Ishikawa (cell line): ENCODE measurements around the gene CEBPG.

ENCODE experiments used
- CEBPB ChIP-seq: IDR thresholded peaks from 2 replicates; pipeline ENCODE4 v1.6.1; 2012
- CREB1 ChIP-seq: IDR thresholded peaks from 2 replicates; pipeline ENCODE4 v1.6.1; 2012; ENCODE audit warnings: low read depth
- EGR1 ChIP-seq: IDR thresholded peaks from 2 replicates; pipeline ENCODE4 v1.6.1; 2012
- EP300 ChIP-seq: IDR thresholded peaks from 2 replicates; pipeline ENCODE4 v1.6.1; 2012; ENCODE audit warnings: borderline replicate concordance
- FOXM1 ChIP-seq: IDR thresholded peaks from 2 replicates; pipeline ENCODE4 v1.6.1; 2012; ENCODE audit warnings: low read depth, borderline replicate concordance
- NFIC ChIP-seq: IDR thresholded peaks from 2 replicates; pipeline ENCODE4 v1.6.1; 2012
- RAD21 ChIP-seq: IDR thresholded peaks from 2 replicates; pipeline ENCODE4 v1.6.1; 2012; ENCODE audit warnings: low read depth
- TAF1 ChIP-seq: IDR thresholded peaks from 2 replicates; pipeline ENCODE4 v1.6.1; 2012; ENCODE audit warnings: low read depth, mild to moderate bottlenecking
- TCF12 ChIP-seq: IDR thresholded peaks from 2 replicates; pipeline ENCODE4 v1.6.1; 2012; ENCODE audit warnings: low read depth
- TEAD4 ChIP-seq: IDR thresholded peaks from 2 replicates; pipeline ENCODE4 v1.6.1; 2012
- USF1 ChIP-seq: IDR thresholded peaks from 2 replicates; pipeline ENCODE4 v1.6.1; 2012
- YY1 ChIP-seq: IDR thresholded peaks from 2 replicates; pipeline ENCODE4 v1.6.1; 2012; ENCODE audit warnings: low read depth
- ZBTB7A ChIP-seq: IDR thresholded peaks from 2 replicates; pipeline ENCODE4 v1.6.1; 2012; ENCODE audit warnings: low read depth
- TF ChIP-seq, protein P1 (sequence below): IDR thresholded peaks from 2 replicates; pipeline ENCODE4 v1.6.1; 2012; ENCODE audit warnings: low read depth, mild to moderate bottlenecking
- TF ChIP-seq, protein P2 (sequence below): IDR thresholded peaks from 2 replicates; pipeline ENCODE4 v1.6.1; 2012

Gene CEBPG

DNA sequence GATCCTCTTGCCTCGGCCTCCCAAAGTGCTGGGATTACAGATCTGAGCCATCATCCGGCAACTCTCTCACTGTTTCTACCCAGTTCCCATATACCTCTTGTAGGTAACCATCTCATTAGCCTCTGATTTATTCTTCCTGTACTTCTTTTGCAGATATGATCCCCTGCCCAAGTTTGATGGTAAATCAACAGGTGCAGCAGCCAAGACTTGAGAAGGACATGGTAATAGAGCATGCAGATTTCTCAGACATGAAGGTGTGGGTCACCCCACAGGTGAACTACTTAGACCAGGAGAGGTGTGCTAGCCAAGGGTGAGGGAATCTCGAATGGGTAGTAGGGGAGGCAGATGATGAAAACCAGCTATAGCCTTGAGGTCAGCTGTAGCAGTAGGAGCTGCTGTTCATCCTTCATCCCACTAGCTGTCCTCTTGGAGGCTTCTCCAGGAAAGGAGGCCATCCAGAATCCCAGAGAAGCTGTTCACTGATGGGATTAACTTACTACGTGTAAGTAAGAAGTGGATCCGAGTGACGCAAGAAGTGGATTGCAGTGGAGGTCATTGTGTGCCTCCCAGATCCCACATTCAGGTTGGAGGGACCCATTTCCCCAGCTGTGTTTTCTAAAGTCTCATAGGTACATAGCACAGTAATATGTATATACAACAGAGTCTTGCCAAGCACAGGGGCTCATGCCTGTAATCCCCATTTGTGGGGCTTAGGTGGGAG, 10.8 kb upstream of the CEBPG start:
- TF ChIP-seq EGR1 (no peak), FOXM1 (no peak), ZBTB7A (no peak), RAD21 (no peak), USF1 (no peak), EP300 (no peak), CEBPB (no peak), TAF1 (no peak), NFIC (no peak)
- TF ChIP-seq, protein P1, sequence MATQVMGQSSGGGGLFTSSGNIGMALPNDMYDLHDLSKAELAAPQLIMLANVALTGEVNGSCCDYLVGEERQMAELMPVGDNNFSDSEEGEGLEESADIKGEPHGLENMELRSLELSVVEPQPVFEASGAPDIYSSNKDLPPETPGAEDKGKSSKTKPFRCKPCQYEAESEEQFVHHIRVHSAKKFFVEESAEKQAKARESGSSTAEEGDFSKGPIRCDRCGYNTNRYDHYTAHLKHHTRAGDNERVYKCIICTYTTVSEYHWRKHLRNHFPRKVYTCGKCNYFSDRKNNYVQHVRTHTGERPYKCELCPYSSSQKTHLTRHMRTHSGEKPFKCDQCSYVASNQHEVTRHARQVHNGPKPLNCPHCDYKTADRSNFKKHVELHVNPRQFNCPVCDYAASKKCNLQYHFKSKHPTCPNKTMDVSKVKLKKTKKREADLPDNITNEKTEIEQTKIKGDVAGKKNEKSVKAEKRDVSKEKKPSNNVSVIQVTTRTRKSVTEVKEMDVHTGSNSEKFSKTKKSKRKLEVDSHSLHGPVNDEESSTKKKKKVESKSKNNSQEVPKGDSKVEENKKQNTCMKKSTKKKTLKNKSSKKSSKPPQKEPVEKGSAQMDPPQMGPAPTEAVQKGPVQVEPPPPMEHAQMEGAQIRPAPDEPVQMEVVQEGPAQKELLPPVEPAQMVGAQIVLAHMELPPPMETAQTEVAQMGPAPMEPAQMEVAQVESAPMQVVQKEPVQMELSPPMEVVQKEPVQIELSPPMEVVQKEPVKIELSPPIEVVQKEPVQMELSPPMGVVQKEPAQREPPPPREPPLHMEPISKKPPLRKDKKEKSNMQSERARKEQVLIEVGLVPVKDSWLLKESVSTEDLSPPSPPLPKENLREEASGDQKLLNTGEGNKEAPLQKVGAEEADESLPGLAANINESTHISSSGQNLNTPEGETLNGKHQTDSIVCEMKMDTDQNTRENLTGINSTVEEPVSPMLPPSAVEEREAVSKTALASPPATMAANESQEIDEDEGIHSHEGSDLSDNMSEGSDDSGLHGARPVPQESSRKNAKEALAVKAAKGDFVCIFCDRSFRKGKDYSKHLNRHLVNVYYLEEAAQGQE: no peak

DNA sequence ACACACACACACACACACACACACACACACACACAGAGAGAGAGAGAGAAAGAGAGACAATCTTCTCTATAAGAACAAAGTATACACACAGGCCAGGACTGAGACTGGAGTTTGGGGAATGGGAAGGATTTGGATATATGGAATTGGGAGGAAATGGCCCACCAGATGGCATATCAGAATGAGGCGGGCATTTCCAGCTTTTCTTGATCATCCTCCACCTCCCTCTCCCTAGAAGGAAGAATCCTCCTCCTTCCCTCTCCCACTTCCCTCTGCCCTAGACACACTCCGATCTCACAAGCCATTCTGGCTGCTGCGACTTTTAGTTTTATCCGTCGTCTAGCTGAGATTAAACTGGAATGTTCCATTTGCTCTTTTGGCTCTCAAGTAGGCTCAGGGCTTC, 10.0 kb upstream of the CEBPG start:
- TF ChIP-seq ZBTB7A (no peak), YY1 (no peak), NFIC (no peak), EP300 (no peak), TEAD4 (no peak), TCF12 (no peak), TAF1 (no peak), CREB1 (no peak), USF1 (no peak), FOXM1 (no peak)
- TF ChIP-seq, protein P1: no peak
- TF ChIP-seq, protein P2, sequence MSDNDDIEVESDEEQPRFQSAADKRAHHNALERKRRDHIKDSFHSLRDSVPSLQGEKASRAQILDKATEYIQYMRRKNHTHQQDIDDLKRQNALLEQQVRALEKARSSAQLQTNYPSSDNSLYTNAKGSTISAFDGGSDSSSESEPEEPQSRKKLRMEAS: no peak

DNA sequence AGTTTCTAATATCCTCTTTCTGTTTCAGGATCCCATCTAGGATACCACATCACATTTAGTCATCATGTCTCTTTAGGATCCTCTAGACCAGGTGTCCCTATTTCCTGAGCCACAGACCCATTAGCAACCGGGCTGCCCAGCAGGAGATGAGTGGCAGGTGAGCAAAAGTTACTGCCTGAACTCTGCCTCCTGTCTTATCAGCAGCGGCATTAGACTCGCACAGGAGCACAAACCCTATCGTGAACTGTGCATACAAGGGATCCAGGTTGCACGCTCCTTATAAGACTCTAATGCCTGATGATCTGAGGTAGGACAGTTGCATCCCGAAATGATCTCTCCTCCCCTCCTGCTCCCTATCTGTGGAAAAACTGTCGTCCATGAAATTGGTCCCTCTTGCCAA, 7.8 kb upstream of the CEBPG start:
- TF ChIP-seq TCF12 (no peak), CEBPB (no peak), EP300 (no peak), CREB1 (no peak)
- TF ChIP-seq, protein P2: no peak
- TF ChIP-seq, protein P1: no peak

DNA sequence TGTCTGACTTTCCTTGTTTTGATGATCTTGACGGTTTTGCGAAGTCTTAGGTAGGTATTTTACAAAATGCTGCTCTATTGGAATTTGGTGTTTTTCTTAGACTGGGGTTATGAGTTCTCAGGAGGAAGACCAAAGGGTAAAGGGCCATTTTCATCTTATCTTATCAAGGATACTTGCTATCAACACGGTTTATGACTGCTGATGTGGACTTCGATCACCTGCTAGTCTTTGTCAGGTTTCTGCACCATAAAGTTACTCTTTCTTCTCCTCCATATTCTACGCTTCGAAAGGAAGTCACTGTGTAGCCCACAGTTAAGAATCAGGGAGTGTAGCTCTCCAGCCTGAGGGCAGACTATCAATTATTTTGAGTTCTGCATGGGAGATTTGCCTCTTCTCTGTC, 7.4 kb upstream of the CEBPG start:
- TF ChIP-seq RAD21 (no peak), TCF12 (no peak), TEAD4 (no peak), EGR1 (no peak)
- TF ChIP-seq, protein P1: no peak
- TF ChIP-seq, protein P2: no peak
